ENCODE data around the gene NFE2L1. TPM values are rescaled to one million over a fixed set of nuclear protein-coding genes. Genes with fewer than 3 reads are reported as not detected.

The NFE2L1 gene
- polyA plus RNA-seq, 1 experiment = 281 TPM

DNA sequence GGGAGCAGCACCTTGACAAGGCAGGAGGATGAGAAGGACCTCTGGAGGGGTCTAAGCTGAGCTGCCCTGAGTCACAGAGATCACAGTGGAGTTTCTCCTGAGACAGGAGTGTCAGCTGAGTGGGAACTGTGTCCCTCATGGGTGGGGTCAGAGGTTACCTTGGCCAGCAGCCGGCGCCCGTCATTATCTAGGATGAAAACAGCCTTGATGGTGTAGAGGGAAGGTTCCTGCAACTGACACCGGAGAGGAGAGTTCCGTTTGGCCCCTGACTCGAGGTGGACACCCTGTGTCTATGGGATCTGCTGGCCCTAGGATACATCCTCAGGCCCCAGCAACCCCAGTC, 11.5 kb upstream of the NFE2L1 start:
- Histone ChIP-seq H3K4me3 (ENCODE audit: low read depth, low read length) (peak overlapping the region; percentile 78), H3K36me3 (ENCODE audit: control insufficient read depth, insufficient read depth, low read length) (peaks cover 8% of the 10 kb centered on the region), H3K27me3 (ENCODE audit: control insufficient read depth, insufficient read depth, low read length) (no peaks in the 10 kb centered on the region)
- TF ChIP-seq, protein P1, sequence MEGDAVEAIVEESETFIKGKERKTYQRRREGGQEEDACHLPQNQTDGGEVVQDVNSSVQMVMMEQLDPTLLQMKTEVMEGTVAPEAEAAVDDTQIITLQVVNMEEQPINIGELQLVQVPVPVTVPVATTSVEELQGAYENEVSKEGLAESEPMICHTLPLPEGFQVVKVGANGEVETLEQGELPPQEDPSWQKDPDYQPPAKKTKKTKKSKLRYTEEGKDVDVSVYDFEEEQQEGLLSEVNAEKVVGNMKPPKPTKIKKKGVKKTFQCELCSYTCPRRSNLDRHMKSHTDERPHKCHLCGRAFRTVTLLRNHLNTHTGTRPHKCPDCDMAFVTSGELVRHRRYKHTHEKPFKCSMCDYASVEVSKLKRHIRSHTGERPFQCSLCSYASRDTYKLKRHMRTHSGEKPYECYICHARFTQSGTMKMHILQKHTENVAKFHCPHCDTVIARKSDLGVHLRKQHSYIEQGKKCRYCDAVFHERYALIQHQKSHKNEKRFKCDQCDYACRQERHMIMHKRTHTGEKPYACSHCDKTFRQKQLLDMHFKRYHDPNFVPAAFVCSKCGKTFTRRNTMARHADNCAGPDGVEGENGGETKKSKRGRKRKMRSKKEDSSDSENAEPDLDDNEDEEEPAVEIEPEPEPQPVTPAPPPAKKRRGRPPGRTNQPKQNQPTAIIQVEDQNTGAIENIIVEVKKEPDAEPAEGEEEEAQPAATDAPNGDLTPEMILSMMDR (IDR thresholded peaks at IDR 0.05; ENCODE audit: insufficient read depth, low read depth, low read length) = no peak
- POLR2A ChIA-PET = no interaction called here
- DNase-seq (ENCODE audit: low read depth) = no peak
- CTCF ChIA-PET = interaction anchor here (0.8 to 6.9 kb wide), 12 partner anchors 8 to 43 kb away, joined by 3 to 64 read pairs (median 6); partner anchors contain the start of gene NFE2L1

DNA sequence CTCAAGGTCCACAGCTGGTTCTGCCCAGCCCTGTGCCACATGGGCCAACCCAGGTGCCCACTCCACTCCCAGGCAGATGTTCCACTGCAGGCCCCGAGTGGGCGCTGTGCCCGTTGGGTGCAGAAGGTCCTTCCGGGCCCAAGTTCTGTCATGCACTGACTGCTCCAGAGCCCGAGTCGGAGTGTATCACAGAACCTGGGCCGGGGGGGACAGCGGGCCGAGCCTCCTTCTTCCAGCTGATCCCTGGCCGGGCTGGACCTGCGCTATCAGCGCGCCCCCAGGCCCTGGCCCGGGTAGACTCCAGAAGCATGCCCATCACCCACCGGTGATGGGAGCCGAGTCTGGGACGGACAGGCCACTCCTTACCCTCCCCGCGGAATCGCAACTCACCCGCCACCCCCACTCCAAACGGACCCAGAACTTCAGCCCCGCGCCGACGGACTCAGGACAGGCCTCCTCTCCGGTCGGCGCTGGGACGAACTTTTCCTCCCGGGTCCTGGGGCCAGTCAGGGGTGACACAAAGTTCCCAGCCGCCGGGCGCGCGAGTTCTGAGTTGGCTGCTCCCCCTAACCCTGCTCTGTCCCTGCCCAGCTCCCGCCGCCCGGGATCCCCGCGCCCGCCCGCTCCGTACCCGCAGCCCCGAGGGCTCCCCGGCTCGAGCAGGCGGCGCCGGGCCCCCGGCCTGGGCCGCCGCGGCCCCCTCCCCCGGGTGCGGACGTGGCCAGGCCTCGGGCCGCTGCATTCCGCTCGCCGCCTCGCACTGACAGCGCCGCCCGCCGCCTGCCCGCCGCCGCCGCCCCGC, 10.9 kb upstream of the NFE2L1 start, which contains the start of gene COPZ2:
Gene COPZ2 (minus strand): TSS at position 762 of the 802 bp plus-strand sequence. CDS start 20 bp downstream, at position 742.
- POLR2A ChIA-PET = no interaction called here
- no peaks in the 10 kb centered on the region for H3K27me3 ChIP-seq (ENCODE audit: control insufficient read depth, insufficient read depth, low read length)
- TF ChIP-seq, protein P1 (IDR thresholded peaks at IDR 0.05; ENCODE audit: insufficient read depth, low read depth, low read length) = peak; percentile 79
- peak within 1 kb of the TSS; percentile 78 for H3K4me3 ChIP-seq (ENCODE audit: low read depth, low read length)
- peaks cover 6% of the 10 kb centered on the region; the same call in 1 of the 2 replicates for H3K36me3 ChIP-seq (ENCODE audit: control insufficient read depth, insufficient read depth, low read length)
- DNase-seq (ENCODE audit: low read depth) = no peak
- CTCF ChIA-PET = interaction anchor here (0.8 to 6.9 kb wide), 12 partner anchors 10 to 42 kb away, joined by 3 to 64 read pairs (median 4); partner anchors contain the start of gene NFE2L1

DNA sequence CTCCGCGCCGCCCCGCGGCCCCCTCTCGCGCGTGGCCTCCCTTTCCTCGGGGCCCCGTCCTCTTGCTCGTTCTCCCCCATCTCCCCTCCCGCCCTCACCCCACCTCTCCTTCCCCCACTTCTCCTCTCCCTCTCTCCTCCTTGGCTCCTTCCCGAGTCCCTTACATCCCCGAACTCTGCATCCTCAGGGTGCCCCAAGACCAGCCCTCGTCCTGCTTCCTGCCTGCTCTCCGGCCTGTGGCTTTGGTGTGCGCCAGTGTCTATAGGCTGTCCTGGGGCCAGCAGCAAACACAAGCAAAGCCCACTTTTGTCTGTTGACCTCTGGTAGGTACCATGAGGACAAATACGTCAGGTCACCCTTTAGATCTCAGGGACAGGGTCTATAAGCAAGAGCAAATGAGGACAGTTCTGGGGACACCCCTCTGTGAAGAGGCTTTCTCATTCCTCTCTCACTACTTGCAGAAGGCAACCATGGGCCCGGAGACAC, 10.3 kb upstream of the NFE2L1 start:
- DNase-seq (ENCODE audit: low read depth) = no peak
- POLR2A ChIA-PET = no interaction called here
- CTCF ChIA-PET = interaction anchor here (0.9 to 6.9 kb wide), 3 partner anchors 11 to 30 kb away, joined by 3 to 64 read pairs (median 20); partner anchors contain the start of gene NFE2L1
- TF ChIP-seq, protein P1 (IDR thresholded peaks at IDR 0.05; ENCODE audit: insufficient read depth, low read depth, low read length) = no peak
- H3K4me3 ChIP-seq (ENCODE audit: low read depth, low read length) = peak overlapping the region; percentile 78
- H3K36me3 ChIP-seq (ENCODE audit: control insufficient read depth, insufficient read depth, low read length) = peaks cover 4% of the 10 kb centered on the region; the same call in 1 of the 2 replicates
- no peaks in the 10 kb centered on the region for H3K27me3 ChIP-seq (ENCODE audit: control insufficient read depth, insufficient read depth, low read length)

- POLR2A ChIA-PET = no interaction called here
- CTCF ChIA-PET = interaction anchor here (6.9 kb wide), 1 partner anchor 13 kb away, joined by 64 read pairs; no protein-coding TSS in a partner anchor
- H3K36me3 ChIP-seq (ENCODE audit: control insufficient read depth, insufficient read depth, low read length) = 0 out of 2 replicates have a peak, but pooled peaks cover 1% of the 10 kb centered on the region
- no peak overlapping the region for H3K4me3 ChIP-seq (ENCODE audit: low read depth, low read length)
- no peak for DNase-seq (ENCODE audit: low read depth)
- TF ChIP-seq, protein P1 (IDR thresholded peaks at IDR 0.05; ENCODE audit: insufficient read depth, low read depth, low read length) = no peak
- H3K27me3 ChIP-seq (ENCODE audit: control insufficient read depth, insufficient read depth, low read length) = no peaks in the 10 kb centered on the region
Observed at GRCh38 chr17:48038687-48039086, 9.5 kb upstream of the NFE2L1 start.

DNA sequence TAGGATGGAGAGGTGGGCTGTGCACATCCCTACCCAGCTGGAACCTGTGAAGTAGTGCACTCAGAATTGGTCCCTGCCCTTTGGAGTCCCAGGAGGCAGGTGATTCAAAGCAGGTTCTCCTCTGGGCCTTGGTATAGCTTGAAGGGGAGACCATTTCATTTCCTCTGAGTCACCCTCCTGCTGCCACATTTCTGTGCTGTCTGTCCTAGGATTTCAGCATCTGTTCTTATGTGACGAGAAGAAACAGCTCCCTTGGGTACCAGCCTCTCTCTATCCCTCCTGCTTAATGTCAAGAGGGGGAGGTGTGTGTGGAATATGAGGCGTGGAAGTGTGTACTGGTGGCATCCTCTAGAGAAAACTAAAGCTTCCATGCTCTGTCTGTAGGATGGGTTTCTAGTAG, 5.0 kb upstream of the NFE2L1 start:
- DNase-seq (ENCODE audit: low read depth) = no peak
- CTCF ChIA-PET = interaction anchor here (0.7 to 1.3 kb wide), 7 partner anchors 11 to 72 kb away, joined by 3 to 6 read pairs (median 4); partner anchors contain the start of gene CDK5RAP3
- POLR2A ChIA-PET = interaction anchor here (0.6 kb wide), 1 partner anchor 28 kb away, joined by 7 read pairs; no protein-coding TSS in a partner anchor
- Histone ChIP-seq H3K4me3 (ENCODE audit: low read depth, low read length) (no peak overlapping the region), H3K36me3 (ENCODE audit: control insufficient read depth, insufficient read depth, low read length) (no peaks in the 10 kb centered on the region), H3K27me3 (ENCODE audit: control insufficient read depth, insufficient read depth, low read length) (no peaks in the 10 kb centered on the region)
- TF ChIP-seq, protein P1 (IDR thresholded peaks at IDR 0.05; ENCODE audit: insufficient read depth, low read depth, low read length) = no peak
